ENCODE results near the gene KRTAP5-5. TPM values are rescaled to one million over a fixed set of nuclear protein-coding genes. Genes with fewer than 3 reads are reported as not detected.

The KRTAP5-5 gene
- total and polyA plus RNA-seq, 2 experiments from 2014 or later = not detected

GRCh38 chr11:1644601-1645356, 15.2 kb downstream of the KRTAP5-5 start (continued):
- no peak for TF ChIP-seq ZNF114 (CRISPR knock-in tag; IDR thresholded peaks at IDR 0.05)
- no peak for TF ChIP-seq ETS1 (IDR thresholded peaks at IDR 0.05)
- no peak for TF ChIP-seq ZNF331 (CRISPR knock-in tag; IDR thresholded peaks at IDR 0.05; ENCODE audit: low read depth)
- TF ChIP-seq, protein P1, sequence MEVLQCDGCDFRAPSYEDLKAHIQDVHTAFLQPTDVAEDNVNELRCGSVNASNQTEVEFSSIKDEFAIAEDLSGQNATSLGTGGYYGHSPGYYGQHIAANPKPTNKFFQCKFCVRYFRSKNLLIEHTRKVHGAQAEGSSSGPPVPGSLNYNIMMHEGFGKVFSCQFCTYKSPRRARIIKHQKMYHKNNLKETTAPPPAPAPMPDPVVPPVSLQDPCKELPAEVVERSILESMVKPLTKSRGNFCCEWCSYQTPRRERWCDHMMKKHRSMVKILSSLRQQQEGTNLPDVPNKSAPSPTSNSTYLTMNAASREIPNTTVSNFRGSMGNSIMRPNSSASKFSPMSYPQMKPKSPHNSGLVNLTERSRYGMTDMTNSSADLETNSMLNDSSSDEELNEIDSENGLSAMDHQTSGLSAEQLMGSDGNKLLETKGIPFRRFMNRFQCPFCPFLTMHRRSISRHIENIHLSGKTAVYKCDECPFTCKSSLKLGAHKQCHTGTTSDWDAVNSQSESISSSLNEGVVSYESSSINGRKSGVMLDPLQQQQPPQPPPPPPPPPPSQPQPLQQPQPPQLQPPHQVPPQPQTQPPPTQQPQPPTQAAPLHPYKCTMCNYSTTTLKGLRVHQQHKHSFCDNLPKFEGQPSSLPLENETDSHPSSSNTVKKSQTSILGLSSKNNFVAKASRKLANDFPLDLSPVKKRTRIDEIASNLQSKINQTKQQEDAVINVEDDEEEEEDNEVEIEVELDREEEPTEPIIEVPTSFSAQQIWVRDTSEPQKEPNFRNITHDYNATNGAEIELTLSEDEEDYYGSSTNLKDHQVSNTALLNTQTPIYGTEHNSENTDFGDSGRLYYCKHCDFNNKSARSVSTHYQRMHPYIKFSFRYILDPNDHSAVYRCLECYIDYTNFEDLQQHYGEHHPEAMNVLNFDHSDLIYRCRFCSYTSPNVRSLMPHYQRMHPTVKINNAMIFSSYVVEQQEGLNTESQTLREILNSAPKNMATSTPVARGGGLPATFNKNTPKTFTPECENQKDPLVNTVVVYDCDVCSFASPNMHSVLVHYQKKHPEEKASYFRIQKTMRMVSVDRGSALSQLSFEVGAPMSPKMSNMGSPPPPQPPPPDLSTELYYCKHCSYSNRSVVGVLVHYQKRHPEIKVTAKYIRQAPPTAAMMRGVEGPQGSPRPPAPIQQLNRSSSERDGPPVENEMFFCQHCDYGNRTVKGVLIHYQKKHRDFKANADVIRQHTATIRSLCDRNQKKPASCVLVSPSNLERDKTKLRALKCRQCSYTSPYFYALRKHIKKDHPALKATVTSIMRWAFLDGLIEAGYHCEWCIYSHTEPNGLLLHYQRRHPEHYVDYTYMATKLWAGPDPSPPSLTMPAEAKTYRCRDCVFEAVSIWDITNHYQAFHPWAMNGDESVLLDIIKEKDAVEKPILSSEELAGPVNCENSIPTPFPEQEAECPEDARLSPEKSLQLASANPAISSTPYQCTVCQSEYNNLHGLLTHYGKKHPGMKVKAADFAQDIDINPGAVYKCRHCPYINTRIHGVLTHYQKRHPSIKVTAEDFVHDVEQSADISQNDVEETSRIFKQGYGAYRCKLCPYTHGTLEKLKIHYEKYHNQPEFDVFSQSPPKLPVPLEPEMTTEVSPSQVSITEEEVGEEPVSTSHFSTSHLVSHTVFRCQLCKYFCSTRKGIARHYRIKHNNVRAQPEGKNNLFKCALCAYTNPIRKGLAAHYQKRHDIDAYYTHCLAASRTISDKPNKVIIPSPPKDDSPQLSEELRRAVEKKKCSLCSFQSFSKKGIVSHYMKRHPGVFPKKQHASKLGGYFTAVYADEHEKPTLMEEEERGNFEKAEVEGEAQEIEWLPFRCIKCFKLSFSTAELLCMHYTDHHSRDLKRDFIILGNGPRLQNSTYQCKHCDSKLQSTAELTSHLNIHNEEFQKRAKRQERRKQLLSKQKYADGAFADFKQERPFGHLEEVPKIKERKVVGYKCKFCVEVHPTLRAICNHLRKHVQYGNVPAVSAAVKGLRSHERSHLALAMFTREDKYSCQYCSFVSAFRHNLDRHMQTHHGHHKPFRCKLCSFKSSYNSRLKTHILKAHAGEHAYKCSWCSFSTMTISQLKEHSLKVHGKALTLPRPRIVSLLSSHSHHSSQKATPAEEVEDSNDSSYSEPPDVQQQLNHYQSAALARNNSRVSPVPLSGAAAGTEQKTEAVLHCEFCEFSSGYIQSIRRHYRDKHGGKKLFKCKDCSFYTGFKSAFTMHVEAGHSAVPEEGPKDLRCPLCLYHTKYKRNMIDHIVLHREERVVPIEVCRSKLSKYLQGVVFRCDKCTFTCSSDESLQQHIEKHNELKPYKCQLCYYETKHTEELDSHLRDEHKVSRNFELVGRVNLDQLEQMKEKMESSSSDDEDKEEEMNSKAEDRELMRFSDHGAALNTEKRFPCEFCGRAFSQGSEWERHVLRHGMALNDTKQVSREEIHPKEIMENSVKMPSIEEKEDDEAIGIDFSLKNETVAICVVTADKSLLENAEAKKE (CRISPR knock-in tag; IDR thresholded peaks at IDR 0.05) = no peak
- no peak for TF ChIP-seq EZH2 (IDR thresholded peaks at IDR 0.05; ENCODE audit: low read depth, unreplicated experiment)

DNA sequence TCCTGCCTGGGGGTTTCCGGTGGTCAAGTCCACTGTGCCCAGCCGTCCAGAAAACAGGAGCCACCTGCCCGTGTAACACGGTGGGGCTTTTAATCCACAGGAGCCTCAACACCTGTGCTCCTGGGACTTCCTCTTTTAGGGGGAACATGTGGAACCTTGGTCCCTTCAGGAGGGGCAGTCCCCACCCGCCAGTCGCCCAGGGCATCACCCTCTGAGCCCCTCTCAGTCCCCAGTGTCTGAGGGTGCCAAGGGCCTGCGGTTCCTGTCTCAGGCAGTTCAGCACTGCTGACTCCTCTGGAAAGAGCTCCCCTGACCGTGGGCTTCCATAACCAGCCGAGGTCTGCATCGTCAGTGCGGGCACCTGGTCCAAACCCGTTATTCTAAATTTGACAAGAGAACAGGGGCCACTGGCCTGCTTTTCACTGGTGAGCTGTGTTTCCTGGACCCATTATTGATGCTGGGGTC, 15.8 kb downstream of the KRTAP5-5 start:
- Mint-ChIP-seq H3K27me3 (ENCODE audit: insufficient read depth, low read depth, poor library complexity) (peaks cover 2% of the 10 kb centered on the region), H3K36me3 (ENCODE audit: low read depth) (no peaks in the 10 kb centered on the region), H3K4me1 (no peaks in the 10 kb centered on the region), H3K27ac (no peak overlapping the region), H3K4me3 (no peak overlapping the region), H3K9me3 (no peaks in the 10 kb centered on the region; the same call in 2 of the 3 replicates)
- Histone ChIP-seq H2AFZ (no peak overlapping the region), H3K27ac (ENCODE audit: low read depth) (no peak overlapping the region), H3K79me2 (replicated peaks; ENCODE audit: insufficient read depth) (no peaks in the 10 kb centered on the region), H3F3A (replicated peaks; ENCODE audit: low read depth) (no peaks in the 10 kb centered on the region), H3K4me2 (no peak overlapping the region), H3K9me2 (ENCODE audit: insufficient read depth) (no peaks in the 10 kb centered on the region), H3K36me3 (ENCODE audit: insufficient read depth) (no peaks in the 10 kb centered on the region), H3K4me3 (no peak overlapping the region), H3K27me3 (ENCODE audit: insufficient read depth) (no peaks in the 10 kb centered on the region), H4K20me1 (replicated peaks; ENCODE audit: insufficient read depth) (no peaks in the 10 kb centered on the region), H3K4me1 (ENCODE audit: insufficient read depth) (no peaks in the 10 kb centered on the region)
- no peak for DNase-seq (ENCODE audit: low spot score)
- no peak for ATAC-seq
- no peak for TF ChIP-seq ZNF331 (CRISPR knock-in tag; IDR thresholded peaks at IDR 0.05; ENCODE audit: low read depth)
- TF ChIP-seq, protein P1 (CRISPR knock-in tag; IDR thresholded peaks at IDR 0.05) = no peak
- no peak for TF ChIP-seq JUNB (IDR thresholded peaks at IDR 0.05; ENCODE audit: unreplicated experiment)
